Measurements from ENCODE around the gene SLC25A44.

DNA sequence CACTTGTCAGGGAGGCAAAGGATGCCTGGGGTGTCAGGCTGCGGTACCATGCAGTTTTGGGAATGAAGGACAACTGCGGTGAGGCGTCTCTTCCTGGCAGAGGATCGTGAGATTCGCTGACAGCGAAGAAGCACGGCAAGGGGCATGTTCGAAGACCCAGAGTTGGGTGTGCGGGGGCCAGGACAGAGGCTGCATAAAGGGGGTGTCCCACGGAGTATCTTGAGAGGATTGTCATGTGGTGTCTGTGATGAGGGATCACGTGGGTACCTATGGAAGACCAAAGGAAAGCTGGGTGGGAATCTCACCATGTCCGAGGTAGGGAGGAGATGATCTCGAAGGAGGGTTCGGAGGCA is 372 bp downstream of the SLC25A44 start:
- TF ChIP-seq, protein P1, sequence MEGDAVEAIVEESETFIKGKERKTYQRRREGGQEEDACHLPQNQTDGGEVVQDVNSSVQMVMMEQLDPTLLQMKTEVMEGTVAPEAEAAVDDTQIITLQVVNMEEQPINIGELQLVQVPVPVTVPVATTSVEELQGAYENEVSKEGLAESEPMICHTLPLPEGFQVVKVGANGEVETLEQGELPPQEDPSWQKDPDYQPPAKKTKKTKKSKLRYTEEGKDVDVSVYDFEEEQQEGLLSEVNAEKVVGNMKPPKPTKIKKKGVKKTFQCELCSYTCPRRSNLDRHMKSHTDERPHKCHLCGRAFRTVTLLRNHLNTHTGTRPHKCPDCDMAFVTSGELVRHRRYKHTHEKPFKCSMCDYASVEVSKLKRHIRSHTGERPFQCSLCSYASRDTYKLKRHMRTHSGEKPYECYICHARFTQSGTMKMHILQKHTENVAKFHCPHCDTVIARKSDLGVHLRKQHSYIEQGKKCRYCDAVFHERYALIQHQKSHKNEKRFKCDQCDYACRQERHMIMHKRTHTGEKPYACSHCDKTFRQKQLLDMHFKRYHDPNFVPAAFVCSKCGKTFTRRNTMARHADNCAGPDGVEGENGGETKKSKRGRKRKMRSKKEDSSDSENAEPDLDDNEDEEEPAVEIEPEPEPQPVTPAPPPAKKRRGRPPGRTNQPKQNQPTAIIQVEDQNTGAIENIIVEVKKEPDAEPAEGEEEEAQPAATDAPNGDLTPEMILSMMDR (IDR thresholded peaks at IDR 0.05) = no peak
- TF ChIP-seq POLR2A (IDR thresholded peaks at IDR 0.05) = no peak
